ENCODE measurements around the gene LPXN. TPM values are rescaled to one million over a fixed set of nuclear protein-coding genes. Genes with fewer than 3 reads are reported as not detected.

The LPXN gene
- total RNA-seq, 1 donor from 2014 or later, result 5.0 TPM

GRCh38 chr11:58497951-58498350 lies 77.7 kb downstream of the LPXN start:
- H3K27ac Mint-ChIP-seq (ENCODE audit: unreplicated experiment), result no peak overlapping the region
- no peaks in the 10 kb centered on the region for H3K4me1 Mint-ChIP-seq (ENCODE audit: unreplicated experiment)
- no peaks in the 10 kb centered on the region for H3K36me3 Mint-ChIP-seq (ENCODE audit: low read depth, unreplicated experiment)
- TF ChIP-seq CTCF (IDR thresholded peaks at IDR 0.05; ENCODE audit: unreplicated experiment), result no peak
- DNase-seq (ENCODE audit: low spot score), result no peak
- no peaks in the 10 kb centered on the region for H3K9me3 Mint-ChIP-seq (ENCODE audit: unreplicated experiment)
- peaks cover 2% of the 10 kb centered on the region for H3K27me3 Mint-ChIP-seq (ENCODE audit: unreplicated experiment)
- no peak overlapping the region for H3K4me3 Mint-ChIP-seq (ENCODE audit: unreplicated experiment)

- Mint-ChIP-seq H3K36me3 (ENCODE audit: low read depth, unreplicated experiment) (no peaks in the 10 kb centered on the region), H3K9me3 (ENCODE audit: unreplicated experiment) (no peaks in the 10 kb centered on the region), H3K4me1 (ENCODE audit: unreplicated experiment) (no peaks in the 10 kb centered on the region), H3K4me3 (ENCODE audit: unreplicated experiment) (no peak overlapping the region), H3K27me3 (ENCODE audit: unreplicated experiment) (peaks cover 2% of the 10 kb centered on the region), H3K27ac (ENCODE audit: unreplicated experiment) (no peak overlapping the region)
- DNase-seq (ENCODE audit: low spot score), result no peak
- TF ChIP-seq CTCF (IDR thresholded peaks at IDR 0.05; ENCODE audit: unreplicated experiment), result no peak
Measured at GRCh38 chr11:58495906-58496305, 79.8 kb downstream of the LPXN start.

- DNase-seq (ENCODE audit: low spot score), result no peak
- Mint-ChIP-seq H3K27me3 (ENCODE audit: unreplicated experiment) (no peaks in the 10 kb centered on the region), H3K4me3 (ENCODE audit: unreplicated experiment) (no peak overlapping the region), H3K4me1 (ENCODE audit: unreplicated experiment) (no peaks in the 10 kb centered on the region), H3K27ac (ENCODE audit: unreplicated experiment) (no peak overlapping the region), H3K9me3 (ENCODE audit: unreplicated experiment) (no peaks in the 10 kb centered on the region), H3K36me3 (ENCODE audit: low read depth, unreplicated experiment) (no peaks in the 10 kb centered on the region)
- no peak for TF ChIP-seq CTCF (IDR thresholded peaks at IDR 0.05; ENCODE audit: unreplicated experiment)
Measured at GRCh38 chr11:58494101-58494500, 81.6 kb downstream of the LPXN start.

- H3K4me3 Mint-ChIP-seq (ENCODE audit: unreplicated experiment), result no peak overlapping the region
- H3K27me3 Mint-ChIP-seq (ENCODE audit: unreplicated experiment), result no peaks in the 10 kb centered on the region
- no peaks in the 10 kb centered on the region for H3K36me3 Mint-ChIP-seq (ENCODE audit: low read depth, unreplicated experiment)
- no peak for DNase-seq (ENCODE audit: low spot score)
- no peaks in the 10 kb centered on the region for H3K4me1 Mint-ChIP-seq (ENCODE audit: unreplicated experiment)
- TF ChIP-seq CTCF (IDR thresholded peaks at IDR 0.05; ENCODE audit: unreplicated experiment), result no peak
- no peaks in the 10 kb centered on the region for H3K9me3 Mint-ChIP-seq (ENCODE audit: unreplicated experiment)
- H3K27ac Mint-ChIP-seq (ENCODE audit: unreplicated experiment), result no peak overlapping the region
Measured at GRCh38 chr11:58493676-58494075, 82.0 kb downstream of the LPXN start.

- DNase-seq (ENCODE audit: low spot score), result no peak
- Mint-ChIP-seq H3K27ac (ENCODE audit: unreplicated experiment) (no peak overlapping the region), H3K9me3 (ENCODE audit: unreplicated experiment) (no peaks in the 10 kb centered on the region), H3K4me3 (ENCODE audit: unreplicated experiment) (no peak overlapping the region), H3K27me3 (ENCODE audit: unreplicated experiment) (no peaks in the 10 kb centered on the region), H3K4me1 (ENCODE audit: unreplicated experiment) (no peaks in the 10 kb centered on the region), H3K36me3 (ENCODE audit: low read depth, unreplicated experiment) (no peaks in the 10 kb centered on the region)
- TF ChIP-seq CTCF (IDR thresholded peaks at IDR 0.05; ENCODE audit: unreplicated experiment), result no peak
Measured at GRCh38 chr11:58490827-58491226, 84.8 kb downstream of the LPXN start.
